Gastrocnemius medialis (tissue), 4 donors: Measurements from ENCODE around the gene FAM98B.

Source experiments
- CTCF ChIP-seq, 5 experiments: fragments of 450-650 bp in 3 of 5; fragments of 200-600 bp in 2 of 5; sonication (generic) in 2 of 5; IDR thresholded peaks in 4 of 5; conservative IDR thresholded peaks in 1 of 5; 1 replicate in 4 of 5; 2 replicates in 1 of 5; pipeline ENCODE4 v1.5.1; 2016 to 2019; ENCODE audit warnings: antibody characterized with exemption in 5 of 5, mild to moderate bottlenecking in 3 of 5, moderate library complexity in 3 of 5
- POLR2A ChIP-seq, 2 donors: fragments of 450-650 bp; IDR thresholded peaks; one replicate each; pipeline ENCODE4 v1.6.1; 2017; ENCODE audit warnings: antibody characterized with exemption in 2 of 2, mild to moderate bottlenecking in 2 of 2, moderate library complexity in 2 of 2

DNA sequence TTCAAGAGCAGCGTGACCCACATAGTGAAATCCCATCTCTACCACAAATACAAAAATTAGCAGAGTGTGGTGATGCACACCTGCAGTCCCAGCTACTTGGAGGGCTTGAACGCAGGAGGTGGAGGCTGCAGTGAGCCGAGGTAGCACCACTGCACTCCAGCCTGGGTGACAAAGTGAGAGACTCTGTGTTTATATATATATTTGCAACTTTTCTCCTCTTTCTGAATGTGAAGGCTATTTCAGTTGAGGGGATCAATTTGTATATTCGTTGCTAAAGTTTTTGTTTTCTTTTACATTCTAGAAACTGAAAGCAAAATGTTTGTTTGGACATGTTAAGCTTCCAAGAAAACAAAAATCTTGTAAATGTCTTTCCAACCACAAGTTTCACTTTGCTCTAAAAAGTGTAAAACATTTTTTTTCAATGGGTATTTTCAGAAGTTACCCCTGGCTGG, 29.8 kb upstream of the FAM98B start:
- TF ChIP-seq CTCF (IDR thresholded peaks at IDR 0.05 in 4 of 5, conservative IDR thresholded peaks at IDR 0.05 in 1 of 5) (no peak), POLR2A (IDR thresholded peaks at IDR 0.05) (no peak)
